Measurements from ENCODE around the gene QARS1. TPM values are rescaled to one million over a fixed set of nuclear protein-coding genes. Genes with fewer than 3 reads are reported as not detected.

Gene QARS1
- total and polyA plus RNA-seq, 2 of the 13 experiments (the other 11 are each of a cell fraction or from before 2014, with no cell fraction given) = 307 to 327 TPM

GRCh38 chr3:49081429-49081828, 23.1 kb downstream of the QARS1 start:
- Histone ChIP-seq H4K20me1 (ENCODE audit: insufficient read depth, low read length) (0 out of 2 replicates have a peak, but pooled peaks cover 9% of the 10 kb centered on the region), H3K27me3 (ENCODE audit: control insufficient read depth in 1 of 2, insufficient read depth in 2 of 2, low read length in 2 of 2) (no peaks in the 10 kb centered on the region; a peak in 1 of 5 replicates), H3K4me3 (replicated peaks in 1 of 3; ENCODE audit: insufficient read depth in 1 of 3, low read depth in 2 of 3, low read length in 3 of 3) (no peak overlapping the region), H3K79me2 (ENCODE audit: insufficient read depth, low read length) (peaks cover 73% of the 10 kb centered on the region), H3K9ac (ENCODE audit: insufficient read depth, low read depth, low read length) (no peak overlapping the region), H3K36me3 (replicated peaks in 1 of 2; ENCODE audit: control insufficient read depth in 1 of 2, insufficient read depth in 2 of 2, low read length in 2 of 2) (peaks cover 11 to 15% of the 10 kb centered on the region in 2 experiments), H3K9me3 (ENCODE audit: low read length) (no peaks in the 10 kb centered on the region), H2AFZ (ENCODE audit: low read length) (no peak overlapping the region), H3K4me1 (ENCODE audit: insufficient read depth, low read length) (0 out of 2 replicates have a peak, but pooled peaks cover 5% of the 10 kb centered on the region), H3K27ac (ENCODE audit: extremely low read length, insufficient read depth, low read length) (no peak overlapping the region), H3K4me2 (ENCODE audit: low read depth, low read length) (no peak overlapping the region)
- intact Hi-C loops (cut with micrococcal nuclease; ENCODE audit: unreplicated experiment) = no loop called here
- FAIRE-seq (no peak), ATAC-seq (no peak), DNase-seq (ENCODE audit: low spot score) (no peak)
- no TSS peak for BruUV-seq (replicated peaks)
- ChIA-PET POLR2A (interaction anchor here (1.3 kb wide), 1 partner anchor 12 kb away, joined by 5 read pairs; the partner anchor contains the start of gene QRICH1), CTCF (ENCODE audit: low intra/inter-chr PET ratio, low total read pairs) (no interaction called here)
- 96% methylated on average over 8 of the region's 8 CpGs for WGBS (ENCODE audit: low lambda C conversion rate)
- no peak for TF ChIP-seq HES4 (CRISPR knock-in tag; IDR thresholded peaks at IDR 0.05; ENCODE audit: borderline replicate concordance)
- in situ Hi-C loops (cut with HindIII; ENCODE audit: extremely low pct_ligation_motif_present, low pct_unique_long_range_greater_than_20kb) = no loop called here

GRCh38 chr3:49079270-49079669, 25.3 kb downstream of the QARS1 start:
- no peak overlapping the region for H3K27ac ChIP-seq (ENCODE audit: extremely low read length, insufficient read depth, low read length)
- peaks cover 23 to 37% of the 10 kb centered on the region in 2 experiments for H3K36me3 ChIP-seq (replicated peaks in 1 of 2; ENCODE audit: control insufficient read depth in 1 of 2, insufficient read depth in 2 of 2, low read length in 2 of 2)
- TF ChIP-seq SIX1 (CRISPR knock-in tag; IDR thresholded peaks at IDR 0.05; ENCODE audit: borderline replicate concordance) (no peak), NFATC3 (CRISPR knock-in tag; IDR thresholded peaks at IDR 0.05) (no peak), THAP7 (CRISPR knock-in tag; IDR thresholded peaks at IDR 0.05) (no peak), ZNF367 (CRISPR knock-in tag; IDR thresholded peaks at IDR 0.05; ENCODE audit: borderline replicate concordance) (no peak), NCOA2 (CRISPR knock-in tag; IDR thresholded peaks at IDR 0.05) (no peak), ZNF589 (CRISPR knock-in tag; conservative IDR thresholded peaks at IDR 0.05) (no peak), CREM (IDR thresholded peaks at IDR 0.05) (no peak), CREM (CRISPR knock-in tag; IDR thresholded peaks at IDR 0.05) (no peak), HNF4A (CRISPR knock-in tag; IDR thresholded peaks at IDR 0.05) (no peak), NR2F1 (CRISPR knock-in tag; IDR thresholded peaks at IDR 0.05) (no peak), MEIS2 (CRISPR knock-in tag; IDR thresholded peaks at IDR 0.05) (no peak), AGO2 (optimal IDR thresholded peaks at IDR 0.05; ENCODE audit: low read depth, low read length) (no peak), ESRRA (CRISPR knock-in tag; IDR thresholded peaks at IDR 0.05; ENCODE audit: low read depth) (no peak)
- TF ChIP-seq, protein P1, sequence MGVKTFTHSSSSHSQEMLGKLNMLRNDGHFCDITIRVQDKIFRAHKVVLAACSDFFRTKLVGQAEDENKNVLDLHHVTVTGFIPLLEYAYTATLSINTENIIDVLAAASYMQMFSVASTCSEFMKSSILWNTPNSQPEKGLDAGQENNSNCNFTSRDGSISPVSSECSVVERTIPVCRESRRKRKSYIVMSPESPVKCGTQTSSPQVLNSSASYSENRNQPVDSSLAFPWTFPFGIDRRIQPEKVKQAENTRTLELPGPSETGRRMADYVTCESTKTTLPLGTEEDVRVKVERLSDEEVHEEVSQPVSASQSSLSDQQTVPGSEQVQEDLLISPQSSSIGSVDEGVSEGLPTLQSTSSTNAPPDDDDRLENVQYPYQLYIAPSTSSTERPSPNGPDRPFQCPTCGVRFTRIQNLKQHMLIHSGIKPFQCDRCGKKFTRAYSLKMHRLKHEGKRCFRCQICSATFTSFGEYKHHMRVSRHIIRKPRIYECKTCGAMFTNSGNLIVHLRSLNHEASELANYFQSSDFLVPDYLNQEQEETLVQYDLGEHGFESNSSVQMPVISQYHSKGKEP (CRISPR knock-in tag; IDR thresholded peaks at IDR 0.05) = no peak
- TF ChIP-seq, protein P2, sequence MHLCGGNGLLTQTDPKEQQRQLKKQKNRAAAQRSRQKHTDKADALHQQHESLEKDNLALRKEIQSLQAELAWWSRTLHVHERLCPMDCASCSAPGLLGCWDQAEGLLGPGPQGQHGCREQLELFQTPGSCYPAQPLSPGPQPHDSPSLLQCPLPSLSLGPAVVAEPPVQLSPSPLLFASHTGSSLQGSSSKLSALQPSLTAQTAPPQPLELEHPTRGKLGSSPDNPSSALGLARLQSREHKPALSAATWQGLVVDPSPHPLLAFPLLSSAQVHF (CRISPR knock-in tag; IDR thresholded peaks at IDR 0.05) = no peak
- in situ Hi-C loops (cut with HindIII; ENCODE audit: extremely low pct_ligation_motif_present, low pct_unique_long_range_greater_than_20kb) (no loop called here), intact Hi-C loops (cut with micrococcal nuclease; ENCODE audit: unreplicated experiment) (no loop called here)
- 100% methylated on average over 2 of the region's 2 CpGs for WGBS (ENCODE audit: low lambda C conversion rate)
- no peak overlapping the region for H3K4me2 ChIP-seq (ENCODE audit: low read depth, low read length)
- FAIRE-seq (no peak), ATAC-seq (no peak), DNase-seq (ENCODE audit: low spot score) (no peak)
- H2AFZ ChIP-seq (ENCODE audit: low read length) = no peak overlapping the region
- H3K4me1 ChIP-seq (ENCODE audit: insufficient read depth, low read length) = 0 out of 2 replicates have a peak, but pooled peaks cover 5% of the 10 kb centered on the region
- ChIA-PET CTCF (ENCODE audit: low intra/inter-chr PET ratio, low total read pairs) (no interaction called here), POLR2A (interaction anchor here (0.6 to 2.2 kb wide), 3 partner anchors 15 to 54 kb away, joined by 3 to 7 read pairs (median 6); partner anchors contain the start of genes IMPDH2 and QRICH1)
- H4K20me1 ChIP-seq (ENCODE audit: insufficient read depth, low read length) = 0 out of 2 replicates have a peak, but pooled peaks cover 9% of the 10 kb centered on the region
- no TSS peak for BruUV-seq (replicated peaks)
- no peaks in the 10 kb centered on the region for H3K9me3 ChIP-seq (ENCODE audit: low read length)
- no peak overlapping the region for H3K9ac ChIP-seq (ENCODE audit: insufficient read depth, low read depth, low read length)
- no peak overlapping the region for H3K4me3 ChIP-seq (replicated peaks in 1 of 3; ENCODE audit: insufficient read depth in 1 of 3, low read depth in 2 of 3, low read length in 3 of 3)
- no peaks in the 10 kb centered on the region for H3K27me3 ChIP-seq (ENCODE audit: control insufficient read depth in 1 of 2, insufficient read depth in 2 of 2, low read length in 2 of 2)
- peaks cover 57% of the 10 kb centered on the region for H3K79me2 ChIP-seq (ENCODE audit: insufficient read depth, low read length)
